ENCODE measurements around the gene FAM180A. TPM values are rescaled to one million over a fixed set of nuclear protein-coding genes. Genes with fewer than 3 reads are reported as not detected.

The FAM180A gene
- total RNA-seq, 1 experiment from 2014 or later = not detected

DNA sequence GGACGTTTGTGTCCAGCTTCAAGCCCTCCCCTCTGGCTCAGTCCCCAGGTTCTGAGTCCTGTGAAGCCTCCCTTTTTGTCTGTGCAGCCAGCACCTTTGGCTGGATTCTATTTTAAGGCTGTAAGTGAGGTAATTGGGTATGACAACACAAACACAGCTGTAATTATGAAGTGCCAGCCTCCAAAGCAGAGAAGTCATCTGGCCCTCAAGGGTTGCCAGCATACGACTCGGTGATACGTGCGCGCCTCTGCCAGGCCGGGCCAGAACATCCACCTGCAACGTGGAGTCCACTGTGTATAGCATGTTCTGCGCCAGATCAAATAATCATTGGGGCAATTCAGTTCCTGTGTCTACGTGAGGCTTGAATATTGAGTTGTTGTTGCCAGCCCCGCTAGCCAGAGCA lies 6.7 kb upstream of the FAM180A start:
- ChIA-PET CTCF (interaction anchor here (0.9 to 1.7 kb wide), 2 partner anchors 17 to 44 kb away, joined by 4 to 5 read pairs; no protein-coding TSS in a partner anchor), POLR2A (no interaction called here)
- no peaks in the 10 kb centered on the region; the same call in 1 of the 2 replicates for H3K27me3 Mint-ChIP-seq (ENCODE audit: low read depth)
- no peak overlapping the region for H3K27ac Mint-ChIP-seq
- no peak for ATAC-seq
- peaks cover 31% of the 10 kb centered on the region for H3K9me3 Mint-ChIP-seq
- no peak for DNase-seq (ENCODE audit: low spot score)
- no peak overlapping the region for H3K4me3 Mint-ChIP-seq
- TF ChIP-seq GABPB1 (CRISPR knock-in tag; IDR thresholded peaks at IDR 0.05) = no peak
- TF ChIP-seq, protein P1, sequence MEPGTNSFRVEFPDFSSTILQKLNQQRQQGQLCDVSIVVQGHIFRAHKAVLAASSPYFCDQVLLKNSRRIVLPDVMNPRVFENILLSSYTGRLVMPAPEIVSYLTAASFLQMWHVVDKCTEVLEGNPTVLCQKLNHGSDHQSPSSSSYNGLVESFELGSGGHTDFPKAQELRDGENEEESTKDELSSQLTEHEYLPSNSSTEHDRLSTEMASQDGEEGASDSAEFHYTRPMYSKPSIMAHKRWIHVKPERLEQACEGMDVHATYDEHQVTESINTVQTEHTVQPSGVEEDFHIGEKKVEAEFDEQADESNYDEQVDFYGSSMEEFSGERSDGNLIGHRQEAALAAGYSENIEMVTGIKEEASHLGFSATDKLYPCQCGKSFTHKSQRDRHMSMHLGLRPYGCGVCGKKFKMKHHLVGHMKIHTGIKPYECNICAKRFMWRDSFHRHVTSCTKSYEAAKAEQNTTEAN (CRISPR knock-in tag; IDR thresholded peaks at IDR 0.05) = no peak
- H3K4me1 Mint-ChIP-seq = peaks cover 43% of the 10 kb centered on the region
- peaks cover 6% of the 10 kb centered on the region; the same call in 1 of the 2 replicates for H3K36me3 Mint-ChIP-seq

DNA sequence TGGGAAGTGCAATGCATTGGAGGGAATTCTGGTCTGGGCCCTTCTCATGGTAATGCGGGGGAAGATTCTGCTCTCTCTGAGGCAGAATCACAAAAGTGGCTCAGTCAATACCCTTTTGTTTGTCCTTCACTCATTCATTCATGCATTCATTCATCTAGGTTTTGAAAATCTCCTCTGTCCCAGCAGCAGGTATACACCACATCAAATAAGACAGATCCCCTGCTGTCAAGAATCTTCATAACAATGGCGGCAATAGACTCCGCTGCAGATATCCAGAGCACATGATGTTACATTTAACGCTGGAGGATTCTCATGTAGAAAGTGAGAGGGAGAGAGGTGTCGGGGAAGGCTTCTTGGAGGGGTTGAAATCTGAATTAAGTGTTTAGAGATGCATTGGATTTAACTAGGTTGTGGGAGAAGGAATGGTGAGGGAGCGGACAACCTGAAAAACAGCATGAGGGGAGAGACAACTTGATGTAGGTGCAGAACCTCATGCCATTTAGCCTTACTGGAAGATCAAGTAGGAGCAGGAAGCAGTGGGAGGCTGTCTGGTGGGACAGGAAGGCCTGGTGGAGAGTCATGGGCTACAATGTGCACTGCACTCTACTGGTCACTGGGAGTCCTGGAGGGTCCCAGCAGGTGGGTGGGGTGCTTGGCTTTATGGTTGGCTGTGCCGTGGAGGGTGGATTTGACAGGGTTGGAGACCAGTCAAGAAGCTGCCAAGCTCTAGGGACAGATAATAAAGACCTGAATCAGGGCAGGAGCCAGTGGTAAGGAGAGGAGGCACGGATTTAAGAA lies 5.2 kb upstream of the FAM180A start:
- Mint-ChIP-seq H3K4me1 (peaks cover 37% of the 10 kb centered on the region), H3K4me3 (no peak overlapping the region), H3K27ac (peak overlapping the region; percentile 43), H3K27me3 (ENCODE audit: low read depth) (no peaks in the 10 kb centered on the region; the same call in 1 of the 2 replicates), H3K36me3 (peaks cover 6% of the 10 kb centered on the region; the same call in 1 of the 2 replicates), H3K9me3 (peaks cover 31% of the 10 kb centered on the region)
- POLR2A ChIA-PET = no interaction called here
- TF ChIP-seq MLX (CRISPR knock-in tag; IDR thresholded peaks at IDR 0.05) (no peak), USF2 (CRISPR knock-in tag; IDR thresholded peaks at IDR 0.05) (peak; percentile 49), CREM (CRISPR knock-in tag; IDR thresholded peaks at IDR 0.05) (no peak), ZNF232 (CRISPR knock-in tag; IDR thresholded peaks at IDR 0.05) (no peak), NR2C2 (CRISPR knock-in tag; IDR thresholded peaks at IDR 0.05) (no peak), ZNF121 (CRISPR knock-in tag; IDR thresholded peaks at IDR 0.05) (no peak), ZNF416 (CRISPR knock-in tag; IDR thresholded peaks at IDR 0.05) (no peak), ZNF423 (CRISPR knock-in tag; IDR thresholded peaks at IDR 0.05) (peak; percentile 63)
- TF ChIP-seq, protein P1 (CRISPR knock-in tag; IDR thresholded peaks at IDR 0.05) = no peak
- TF ChIP-seq, protein P2, sequence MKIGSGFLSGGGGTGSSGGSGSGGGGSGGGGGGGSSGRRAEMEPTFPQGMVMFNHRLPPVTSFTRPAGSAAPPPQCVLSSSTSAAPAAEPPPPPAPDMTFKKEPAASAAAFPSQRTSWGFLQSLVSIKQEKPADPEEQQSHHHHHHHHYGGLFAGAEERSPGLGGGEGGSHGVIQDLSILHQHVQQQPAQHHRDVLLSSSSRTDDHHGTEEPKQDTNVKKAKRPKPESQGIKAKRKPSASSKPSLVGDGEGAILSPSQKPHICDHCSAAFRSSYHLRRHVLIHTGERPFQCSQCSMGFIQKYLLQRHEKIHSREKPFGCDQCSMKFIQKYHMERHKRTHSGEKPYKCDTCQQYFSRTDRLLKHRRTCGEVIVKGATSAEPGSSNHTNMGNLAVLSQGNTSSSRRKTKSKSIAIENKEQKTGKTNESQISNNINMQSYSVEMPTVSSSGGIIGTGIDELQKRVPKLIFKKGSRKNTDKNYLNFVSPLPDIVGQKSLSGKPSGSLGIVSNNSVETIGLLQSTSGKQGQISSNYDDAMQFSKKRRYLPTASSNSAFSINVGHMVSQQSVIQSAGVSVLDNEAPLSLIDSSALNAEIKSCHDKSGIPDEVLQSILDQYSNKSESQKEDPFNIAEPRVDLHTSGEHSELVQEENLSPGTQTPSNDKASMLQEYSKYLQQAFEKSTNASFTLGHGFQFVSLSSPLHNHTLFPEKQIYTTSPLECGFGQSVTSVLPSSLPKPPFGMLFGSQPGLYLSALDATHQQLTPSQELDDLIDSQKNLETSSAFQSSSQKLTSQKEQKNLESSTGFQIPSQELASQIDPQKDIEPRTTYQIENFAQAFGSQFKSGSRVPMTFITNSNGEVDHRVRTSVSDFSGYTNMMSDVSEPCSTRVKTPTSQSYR (CRISPR knock-in tag; IDR thresholded peaks at IDR 0.05) = no peak
- TF ChIP-seq, protein P3, sequence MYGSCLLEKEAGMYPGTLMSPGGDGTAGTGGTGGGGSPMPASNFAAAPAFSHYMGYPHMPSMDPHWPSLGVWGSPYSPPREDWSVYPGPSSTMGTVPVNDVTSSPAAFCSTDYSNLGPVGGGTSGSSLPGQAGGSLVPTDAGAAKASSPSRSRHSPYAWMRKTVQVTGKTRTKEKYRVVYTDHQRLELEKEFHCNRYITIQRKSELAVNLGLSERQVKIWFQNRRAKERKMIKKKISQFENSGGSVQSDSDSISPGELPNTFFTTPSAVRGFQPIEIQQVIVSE (CRISPR knock-in tag; IDR thresholded peaks at IDR 0.05; ENCODE audit: borderline replicate concordance) = no peak
- TF ChIP-seq, protein P4, sequence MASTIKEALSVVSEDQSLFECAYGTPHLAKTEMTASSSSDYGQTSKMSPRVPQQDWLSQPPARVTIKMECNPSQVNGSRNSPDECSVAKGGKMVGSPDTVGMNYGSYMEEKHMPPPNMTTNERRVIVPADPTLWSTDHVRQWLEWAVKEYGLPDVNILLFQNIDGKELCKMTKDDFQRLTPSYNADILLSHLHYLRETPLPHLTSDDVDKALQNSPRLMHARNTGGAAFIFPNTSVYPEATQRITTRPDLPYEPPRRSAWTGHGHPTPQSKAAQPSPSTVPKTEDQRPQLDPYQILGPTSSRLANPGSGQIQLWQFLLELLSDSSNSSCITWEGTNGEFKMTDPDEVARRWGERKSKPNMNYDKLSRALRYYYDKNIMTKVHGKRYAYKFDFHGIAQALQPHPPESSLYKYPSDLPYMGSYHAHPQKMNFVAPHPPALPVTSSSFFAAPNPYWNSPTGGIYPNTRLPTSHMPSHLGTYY (CRISPR knock-in tag; IDR thresholded peaks at IDR 0.05) = no peak
- TF ChIP-seq, protein P5, sequence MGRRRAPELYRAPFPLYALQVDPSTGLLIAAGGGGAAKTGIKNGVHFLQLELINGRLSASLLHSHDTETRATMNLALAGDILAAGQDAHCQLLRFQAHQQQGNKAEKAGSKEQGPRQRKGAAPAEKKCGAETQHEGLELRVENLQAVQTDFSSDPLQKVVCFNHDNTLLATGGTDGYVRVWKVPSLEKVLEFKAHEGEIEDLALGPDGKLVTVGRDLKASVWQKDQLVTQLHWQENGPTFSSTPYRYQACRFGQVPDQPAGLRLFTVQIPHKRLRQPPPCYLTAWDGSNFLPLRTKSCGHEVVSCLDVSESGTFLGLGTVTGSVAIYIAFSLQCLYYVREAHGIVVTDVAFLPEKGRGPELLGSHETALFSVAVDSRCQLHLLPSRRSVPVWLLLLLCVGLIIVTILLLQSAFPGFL (CRISPR knock-in tag; IDR thresholded peaks at IDR 0.05; ENCODE audit: borderline replicate concordance) = no peak
- DNase-seq (ENCODE audit: low spot score) (no peak), ATAC-seq (peak; percentile 72)
- CTCF ChIA-PET = interaction anchor here (1.7 kb wide), 1 partner anchor 18 kb away, joined by 4 read pairs; no protein-coding TSS in a partner anchor

Measured in WTC11 (cell line).